Stomach smooth muscle (tissue), 2 donors: ENCODE measurements around the gene FCHO2.
A peak's percentile ranks its signal among the peaks of the same experiment; 100 is the strongest.
"Not testable (repeated sequence)": the region's sequence is repeated elsewhere in the genome, so short reads cannot be mapped to it uniquely, and the experiment has no call there.

Source experiments
- H3K27ac ChIP-seq: one replicate; pipeline ENCODE4 v1.7.0; 2013; ENCODE audit warnings: mild to moderate bottlenecking, low read length, inconsistent platforms
- H3K27me3 ChIP-seq, 2 donors: one replicate each; pipeline ENCODE4 v1.7.0; 2013; ENCODE audit warnings: low read length in 2 of 2; ENCODE audit not compliant: insufficient read depth in 2 of 2, control insufficient read depth in 1 of 2
- H3K36me3 ChIP-seq, 2 donors: one replicate each; pipeline ENCODE4 v1.7.0; 2013; ENCODE audit warnings: low read length in 2 of 2; ENCODE audit not compliant: control insufficient read depth in 2 of 2, insufficient read depth in 2 of 2
- H3K4me1 ChIP-seq: one replicate; pipeline ENCODE4 v1.7.0; 2013; ENCODE audit warnings: low read length; ENCODE audit not compliant: control insufficient read depth, insufficient read depth
- H3K4me3 ChIP-seq, 2 donors: one replicate each; pipeline ENCODE4 v1.7.0; 2013; ENCODE audit warnings: low read length in 2 of 2
- H3K9ac ChIP-seq, 2 donors: one replicate each; pipeline ENCODE4 v1.7.0; 2013; ENCODE audit warnings: low read length in 2 of 2, mild to moderate bottlenecking in 1 of 2
- H3K9me3 ChIP-seq, 2 donors: one replicate each; pipeline ENCODE4 v1.7.0; 2013; ENCODE audit warnings: low read length in 2 of 2; ENCODE audit not compliant: control insufficient read depth in 2 of 2
- donor health status: healthy.
- donor health status: Pancreatic carcinoma.

Gene FCHO2

GRCh38 chr5:72955768-72956323, at the start of gene FCHO2:
FCHO2 (plus strand) TSS chr5:72956041; CDS start chr5:72956097, 56 bp downstream.
- Histone ChIP-seq H3K27ac (peak within 1 kb of the TSS; percentile 95), H3K4me1 (no peaks in the 10 kb centered on the region), H3K4me3 (peak within 1 kb of the TSS; percentile 87 to 89), H3K36me3 (no peaks in the 10 kb centered on the region), H3K9me3 (no peaks in the 10 kb centered on the region), H3K27me3 (no peaks in the 10 kb centered on the region), H3K9ac (peak within 1 kb of the TSS; percentile 76 to 88)

GRCh38 chr5:72906806-72907205, 49.0 kb upstream of the FCHO2 start:
- Histone ChIP-seq H3K27ac (no peak overlapping the region), H3K4me1 (no peaks in the 10 kb centered on the region), H3K36me3 (peaks cover 25 to 47% of the 10 kb centered on the region in 2 donors), H3K27me3 (no peaks in the 10 kb centered on the region), H3K9me3 (no peaks in the 10 kb centered on the region), H3K4me3 (no peak overlapping the region), H3K9ac (no peak overlapping the region)

DNA sequence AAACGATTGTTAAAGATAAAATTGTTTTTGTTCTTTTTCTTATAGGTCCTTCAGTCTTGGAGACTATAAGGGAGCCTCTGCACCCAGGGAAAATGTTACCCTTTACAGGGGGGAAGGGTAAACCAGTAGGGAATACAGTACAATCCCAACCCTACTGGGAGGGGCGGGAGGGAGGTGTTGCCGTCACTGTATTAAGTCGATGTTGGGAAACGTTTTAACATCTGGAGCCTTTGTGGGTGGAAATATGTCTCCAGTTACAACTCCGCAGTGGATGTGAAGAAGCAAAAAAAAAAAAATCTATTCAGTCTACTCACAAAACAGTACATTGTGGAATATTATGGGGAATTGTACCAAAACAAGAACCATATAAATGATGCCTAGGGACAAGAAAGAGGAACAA, 47.2 kb upstream of the FCHO2 start:
- Histone ChIP-seq H3K27me3 (no peaks in the 10 kb centered on the region), H3K4me3 (no peak overlapping the region), H3K36me3 (peaks cover 24 to 41% of the 10 kb centered on the region in 2 donors), H3K4me1 (no peaks in the 10 kb centered on the region), H3K9ac (no peak overlapping the region), H3K9me3 (no peaks in the 10 kb centered on the region), H3K27ac (no peak overlapping the region)

- Histone ChIP-seq H3K9me3 (no peaks in the 10 kb centered on the region), H3K4me1 (no peaks in the 10 kb centered on the region), H3K4me3 (no peak overlapping the region)
These were observed 38.5 kb upstream of the FCHO2 start for GRCh38 chr5:72917371-72917776.

GRCh38 chr5:72920690-72921502, 34.9 kb upstream of the FCHO2 start:
- Histone ChIP-seq H3K27me3 (no peaks in the 10 kb centered on the region), H3K4me1 (no peaks in the 10 kb centered on the region), H3K9ac (no peak overlapping the region), H3K4me3 (no peak overlapping the region), H3K9me3 (no peaks in the 10 kb centered on the region), H3K27ac (no peak overlapping the region), H3K36me3 (no peaks in the 10 kb centered on the region)

More at GRCh38 chr5:72917371-72917776, 38.5 kb upstream of the FCHO2 start:
- no peaks in the 10 kb centered on the region for H3K36me3 ChIP-seq
- no peak overlapping the region for H3K9ac ChIP-seq
- no peak overlapping the region for H3K27ac ChIP-seq
- no peaks in the 10 kb centered on the region for H3K27me3 ChIP-seq

- Histone ChIP-seq H3K27me3 (no peaks in the 10 kb centered on the region), H3K9ac (no peak overlapping the region), H3K4me1 (no peaks in the 10 kb centered on the region), H3K4me3 (no peak overlapping the region), H3K9me3 (no peaks in the 10 kb centered on the region), H3K36me3 (no peaks in the 10 kb centered on the region), H3K27ac (no peak overlapping the region)
These were observed 34.0 kb upstream of the FCHO2 start for GRCh38 chr5:72921886-72922285.

GRCh38 chr5:72922422-72922821, 33.4 kb upstream of the FCHO2 start:
- no peak overlapping the region for H3K27ac ChIP-seq
- no peak overlapping the region for H3K4me3 ChIP-seq
- H3K27me3 ChIP-seq, result no peaks in the 10 kb centered on the region
- no peaks in the 10 kb centered on the region for H3K9me3 ChIP-seq
- H3K9ac ChIP-seq, result no peak overlapping the region
- no peaks in the 10 kb centered on the region for H3K4me1 ChIP-seq
- no peaks in the 10 kb centered on the region for H3K36me3 ChIP-seq

GRCh38 chr5:72925336-72926010, 30.4 kb upstream of the FCHO2 start:
- H3K9ac ChIP-seq, result no peak overlapping the region
- H3K9me3 ChIP-seq, result no peaks in the 10 kb centered on the region
- H3K4me3 ChIP-seq, result no peak overlapping the region
- H3K27ac ChIP-seq, result no peak overlapping the region
- no peaks in the 10 kb centered on the region for H3K27me3 ChIP-seq
- no peaks in the 10 kb centered on the region for H3K4me1 ChIP-seq
- H3K36me3 ChIP-seq, result no peaks in the 10 kb centered on the region

- not testable (repeated sequence) for H3K27ac ChIP-seq, H3K36me3 ChIP-seq, H3K4me1 ChIP-seq, H3K9ac ChIP-seq, H3K4me3 ChIP-seq, H3K9me3 ChIP-seq, H3K27me3 ChIP-seq
These were observed 23.2 kb upstream of the FCHO2 start for GRCh38 chr5:72932686-72933085.

- not testable (repeated sequence) for H3K27me3 ChIP-seq, H3K9ac ChIP-seq, H3K36me3 ChIP-seq, H3K4me1 ChIP-seq, H3K4me3 ChIP-seq, H3K9me3 ChIP-seq, H3K27ac ChIP-seq
These were observed 20.7 kb upstream of the FCHO2 start for GRCh38 chr5:72934953-72935725.
